ENCODE measurements around the gene GJA3. TPM values are rescaled to one million over a fixed set of nuclear protein-coding genes. Genes with fewer than 3 reads are reported as not detected.

The GJA3 gene
- total RNA-seq, 4 donors from 2014 or later: not detected

- intact Hi-C loops (cut with DNase I): no loop called here
- peaks cover 3 to 44% (median 15%) of the 10 kb centered on the region in 4 donors for H3K27me3 ChIP-seq
Measured at GRCh38 chr13:20198781-20199180, 37.9 kb upstream of the GJA3 start.

GRCh38 chr13:20197361-20197834 lies 36.5 kb upstream of the GJA3 start:
- Histone ChIP-seq H3K27me3 (peaks cover 3 to 48% (median 29%) of the 10 kb centered on the region in 4 donors), H3K27ac (replicated peaks in 1 of 4) (no peak overlapping the region), H3K4me1 (peaks cover 14 to 22% (median 19%) of the 10 kb centered on the region in 4 donors), H3K4me3 (no peak overlapping the region), H3K9me3 (peaks cover 0 to 9% (median 6%) of the 10 kb centered on the region in 4 donors), H3K36me3 (no peaks in the 10 kb centered on the region)
- TF ChIP-seq POLR2A (IDR thresholded peaks at IDR 0.05; ENCODE audit: low read depth) (no peak), CTCF (IDR thresholded peaks at IDR 0.05) (peak; percentile 51 to 65 (median 58))
- no peak for DNase-seq (ENCODE audit: extremely low spot score)
- intact Hi-C loops (cut with DNase I): no loop called here
- WGBS: 13% methylated on average over 5 of the region's 5 CpGs

More at GRCh38 chr13:20198781-20199180, 37.9 kb upstream of the GJA3 start:
- WGBS: 91% methylated on average over 1 of the region's 1 CpG
- TF ChIP-seq POLR2A (IDR thresholded peaks at IDR 0.05; ENCODE audit: low read depth): no peak
- TF ChIP-seq CTCF (IDR thresholded peaks at IDR 0.05): no peak
- TF ChIP-seq EP300 (IDR thresholded peaks at IDR 0.05): no peak
- no peak for TF ChIP-seq POLR2AphosphoS5 (IDR thresholded peaks at IDR 0.05)
- peaks cover under 1 to 8% (median 5%) of the 10 kb centered on the region in 4 donors for H3K4me1 ChIP-seq
- H3K4me3 ChIP-seq: no peak overlapping the region
- H3K27ac ChIP-seq (replicated peaks in 1 of 4): no peak overlapping the region
- H3K36me3 ChIP-seq: no peaks in the 10 kb centered on the region
- no peak for DNase-seq (ENCODE audit: extremely low spot score)
- H3K9me3 ChIP-seq: peaks cover 0 to 9% (median 6%) of the 10 kb centered on the region in 4 donors

GRCh38 chr13:20195801-20196200 lies 34.9 kb upstream of the GJA3 start:
- Histone ChIP-seq H3K27ac (replicated peaks in 1 of 4) (no peak overlapping the region), H3K4me1 (peaks cover 20 to 29% (median 27%) of the 10 kb centered on the region in 4 donors), H3K9me3 (no peaks in the 10 kb centered on the region), H3K4me3 (no peak overlapping the region), H3K36me3 (no peaks in the 10 kb centered on the region), H3K27me3 (peaks cover 3 to 64% (median 35%) of the 10 kb centered on the region in 4 donors)
- TF ChIP-seq POLR2AphosphoS5 (IDR thresholded peaks at IDR 0.05) (no peak), POLR2A (IDR thresholded peaks at IDR 0.05; ENCODE audit: low read depth) (no peak), CTCF (IDR thresholded peaks at IDR 0.05) (no peak), EP300 (IDR thresholded peaks at IDR 0.05) (no peak)
- 77% methylated on average over 8 of the region's 8 CpGs for WGBS
- intact Hi-C loops (cut with DNase I): no loop called here
- peak; percentile 83 for DNase-seq (ENCODE audit: extremely low spot score)

GRCh38 chr13:20193907-20194631 lies 33.2 kb upstream of the GJA3 start:
- peak; percentile 85 for DNase-seq (ENCODE audit: extremely low spot score)
- 17% methylated on average over 19 of the region's 27 CpGs for WGBS
- Histone ChIP-seq H3K27ac (replicated peaks in 1 of 4) (no peak overlapping the region), H3K36me3 (no peaks in the 10 kb centered on the region), H3K27me3 (peaks cover 3 to 66% (median 35%) of the 10 kb centered on the region in 4 donors), H3K4me3 (peak overlapping the region; percentile 55 to 68 (median 60)), H3K4me1 (peaks cover 20 to 29% (median 27%) of the 10 kb centered on the region in 4 donors), H3K9me3 (no peaks in the 10 kb centered on the region)
- TF ChIP-seq CTCF (IDR thresholded peaks at IDR 0.05) (no peak), EP300 (IDR thresholded peaks at IDR 0.05) (no peak), POLR2AphosphoS5 (IDR thresholded peaks at IDR 0.05) (no peak), POLR2A (IDR thresholded peaks at IDR 0.05; ENCODE audit: low read depth) (no peak)
- intact Hi-C loops (cut with DNase I): no loop called here
